HCT116 (cell line): ENCODE data around the gene FOXC2. TPM values are rescaled to one million over a fixed set of nuclear protein-coding genes. Genes with fewer than 3 reads are reported as not detected.

Experiments
- ATAC-seq: fragments of 200-7000 bp; cut with Tn5 transposase; 2 replicates; pipeline ENCODE4 v1.9.1; 2020; ENCODE audit warnings: mild to moderate bottlenecking, moderate library complexity
- BruUV-seq: library from RNA; stranded (reverse); fragments of 400-500 nt; replicated peaks from 2 replicates; lab custom pipeline; 2021; lab: Mats Ljungman, UMichigan
- CTCF ChIA-PET: fragments of 300-600 bp; sonication (Branson Sonifier 250); formaldehyde crosslinking; loops from one replicate; lab custom pipeline; 2021; ENCODE audit warnings: antibody characterized with exemption; lab: Charles Lee
- POLR2A ChIA-PET: fragments of 300-600, 350-600 bp; sonication (Branson Sonifier 250); formaldehyde crosslinking; loops from one replicate; lab custom pipeline; 2021; ENCODE audit warnings: antibody characterized with exemption; lab: Charles Lee
- RAD21 ChIA-PET, 2 experiments: fragments of 300-600 bp; sonication (Branson Sonifier 250); formaldehyde crosslinking; loops; one replicate each; lab custom pipeline; 2023; ENCODE audit warnings: low total read pairs in 2 of 2; ENCODE audit not compliant: uncharacterized antibody in 2 of 2, unreplicated experiment in 2 of 2, low non-redundant PET in 1 of 2; lab: Charles Lee
- DNase-seq: peaks from one replicate; pipeline ENCODE4 v3.0.0-alpha.2; 2010; ENCODE audit warnings: low read depth, low spot score
- H2AFZ ChIP-seq: fragments of 200-600 bp; shearing (Covaris generic), sonication (generic); 2 replicates; pipeline ENCODE4 v1.6.1; 2017; ENCODE audit warnings: low read depth, mixed run types, mixed read lengths, antibody characterized with exemption, low read length; ENCODE audit not compliant: poor library complexity, severe bottlenecking
- H3K27ac ChIP-seq: 2 replicates; pipeline ENCODE4 v1.5.1; 2012; ENCODE audit warnings: low read depth, low read length
- H3K27me3 ChIP-seq: fragments of 200-600 bp; sonication (generic); 2 replicates; pipeline ENCODE4 v1.6.1; 2016; ENCODE audit warnings: mixed run types, low read length, mixed read lengths; ENCODE audit not compliant: insufficient read depth
- H3K36me3 ChIP-seq, 2 experiments: fragments of 200-500 bp in 1 of 2; fragments of 200-600 bp in 1 of 2; sonication (Bioruptor generic) in 1 of 2; sonication (generic) in 1 of 2; 2 replicates each; pipeline versions ENCODE4 v1.5.1 to v1.6.1; 2014 to 2016; ENCODE audit warnings: low read length in 2 of 2, inconsistent platforms in 1 of 2, mixed read lengths in 1 of 2, mixed run types in 1 of 2; ENCODE audit not compliant: insufficient read depth in 2 of 2, control insufficient read depth in 1 of 2
- H3K4me1 ChIP-seq, 2 experiments: fragments of 200-600 bp in 1 of 2; sonication (generic) in 1 of 2; 2 replicates each; pipeline versions ENCODE4 v1.5.1 to v1.6.1; 2012 to 2017; ENCODE audit warnings: low read length in 2 of 2, inconsistent platforms in 1 of 2, mild to moderate bottlenecking in 1 of 2, mixed read lengths in 1 of 2, mixed run types in 1 of 2, moderate library complexity in 1 of 2; ENCODE audit not compliant: insufficient read depth in 2 of 2, control insufficient read depth in 1 of 2
- H3K4me2 ChIP-seq: fragments of 200-600 bp; sonication (generic); 2 replicates; pipeline ENCODE4 v1.6.1; 2017; ENCODE audit warnings: mixed run types, low read length, mixed read lengths
- H3K4me3 ChIP-seq, 2 experiments: fragments of 200-600 bp in 1 of 2; sonication (generic) in 1 of 2; replicated peaks in 1 of 2; 2 replicates each; pipeline ENCODE4 v1.5.1; 2011 to 2016; ENCODE audit warnings: low read length in 2 of 2, control low read depth in 1 of 2, low read depth in 1 of 2, mild to moderate bottlenecking in 1 of 2, mixed read lengths in 1 of 2, mixed run types in 1 of 2
- H3K79me2 ChIP-seq: fragments of 200-600 bp; sonication (generic); 2 replicates; pipeline ENCODE4 v1.6.1; 2017; ENCODE audit warnings: mild to moderate bottlenecking, mixed run types, low read length, moderate library complexity, mixed read lengths; ENCODE audit not compliant: insufficient read depth
- H3K9ac ChIP-seq: fragments of 200-600 bp; sonication (generic); 2 replicates; pipeline ENCODE4 v1.6.1; 2016; ENCODE audit warnings: low read length, mixed read lengths
- H3K9me2 ChIP-seq: fragments of 200-600 bp; sonication (generic), shearing (Covaris generic); 2 replicates; pipeline ENCODE4 v1.6.1; 2017; ENCODE audit warnings: mixed run types, mild to moderate bottlenecking, moderate library complexity; ENCODE audit not compliant: insufficient read depth
- H3K9me3 ChIP-seq, 2 experiments: fragments of 200-500 bp in 1 of 2; fragments of 200-600 bp in 1 of 2; sonication (Bioruptor generic) in 1 of 2; sonication (generic) in 1 of 2; 2 replicates each; pipeline ENCODE4 v1.6.1; 2014 to 2017; ENCODE audit warnings: low read length in 2 of 2, mixed read lengths in 2 of 2, inconsistent platforms in 1 of 2, low read depth in 1 of 2, mild to moderate bottlenecking in 1 of 2, mixed run types in 1 of 2, moderate library complexity in 1 of 2; ENCODE audit not compliant: control insufficient read depth in 1 of 2, insufficient read depth in 1 of 2
- H4K20me1 ChIP-seq: fragments of 200-600 bp; sonication (generic), shearing (Covaris generic); 2 replicates; pipeline ENCODE4 v1.6.1; 2017; ENCODE audit warnings: mixed run types, mild to moderate bottlenecking, moderate library complexity; ENCODE audit not compliant: insufficient read depth
- CBX3 ChIP-seq: IDR thresholded peaks from 2 replicates; pipeline ENCODE4 v1.6.1; 2012; ENCODE audit warnings: low read depth
- CEBPB ChIP-seq: IDR thresholded peaks from 2 replicates; pipeline ENCODE4 v1.6.1; 2012; ENCODE audit warnings: low read depth
- EGR1 ChIP-seq: IDR thresholded peaks from 2 replicates; pipeline ENCODE4 v1.6.1; 2012; ENCODE audit warnings: low read depth
- ELF1 ChIP-seq: IDR thresholded peaks from 2 replicates; pipeline ENCODE4 v1.6.1; 2012; ENCODE audit warnings: low read depth, borderline replicate concordance
- EZH2 ChIP-seq: fragments of 200-600 bp; sonication (generic); IDR thresholded peaks from 2 replicates; pipeline ENCODE4 v1.6.1; 2017; ENCODE audit warnings: antibody characterized with exemption, mixed run types
- FOSL1 ChIP-seq: IDR thresholded peaks from 2 replicates; pipeline ENCODE4 v1.6.1; 2012; ENCODE audit warnings: low read depth
- JUND ChIP-seq: IDR thresholded peaks from 2 replicates; pipeline ENCODE4 v1.6.1; 2012
- POLR2A ChIP-seq: IDR thresholded peaks from 2 replicates; pipeline ENCODE4 v1.7.0; 2011; ENCODE audit warnings: borderline replicate concordance; ENCODE audit not compliant: insufficient read depth, insufficient read length; ENCODE audit errors: extremely low read depth
- POLR2AphosphoS5 ChIP-seq: IDR thresholded peaks from 2 replicates; pipeline ENCODE4 v1.6.1; 2011; ENCODE audit warnings: mild to moderate bottlenecking, low read depth, low read length, moderate library complexity
- SIN3A ChIP-seq: IDR thresholded peaks from 2 replicates; pipeline ENCODE4 v1.6.1; 2012; ENCODE audit warnings: low read depth
- SRF ChIP-seq: IDR thresholded peaks from 2 replicates; pipeline ENCODE4 v1.6.1; 2012; ENCODE audit warnings: low read depth
- TCF7L2 ChIP-seq: IDR thresholded peaks from 2 replicates; pipeline ENCODE4 v1.7.0; 2011; ENCODE audit warnings: borderline replicate concordance, inconsistent platforms; ENCODE audit not compliant: insufficient read depth, insufficient read length; ENCODE audit errors: extremely low read depth
- YY1 ChIP-seq: IDR thresholded peaks from 2 replicates; pipeline ENCODE4 v1.6.1; 2011; ENCODE audit warnings: low read length, low read depth, moderate library complexity, mild to moderate bottlenecking; ENCODE audit not compliant: insufficient replicate concordance; ENCODE audit errors: extremely low read depth
- ZFX ChIP-seq: fragments of 450-650 bp; IDR thresholded peaks from 2 replicates; pipeline ENCODE4 v1.6.1; 2017
- ZNF274 ChIP-seq: fragments of 200-500 bp; sonication (Bioruptor generic); IDR thresholded peaks from 2 replicates; pipeline ENCODE4 v1.6.1; 2014; ENCODE audit warnings: mild to moderate bottlenecking, low read depth, low read length, inconsistent platforms
- intact Hi-C: fragments of 100-400 bp; cut with micrococcal nuclease; formaldehyde crosslinking; loops from 2 replicates; pipeline ENCODE4 v1.10.0; 2022
- total RNA-seq: library from RNA; stranded (reverse); gene quantifications from one replicate; pipeline ENCODE4 v1.2.1, GENCODE V29; 2021; ENCODE audit not compliant: unreplicated experiment
- TF ChIP-seq, protein P1 (sequence below): IDR thresholded peaks from 2 replicates; pipeline ENCODE4 v1.6.1; 2011; ENCODE audit warnings: mild to moderate bottlenecking, low read length, moderate library complexity; ENCODE audit not compliant: insufficient replicate concordance; ENCODE audit errors: extremely low read depth
- TF ChIP-seq, protein P2 (sequence below), 3 experiments: fragments of 200-600 bp in 1 of 3; sonication (generic) in 1 of 3; IDR thresholded peaks in 2 of 3; conservative IDR thresholded peaks in 1 of 3; 2 replicates each; pipeline ENCODE4 v1.5.1; 2012 to 2017; ENCODE audit warnings: low read depth in 2 of 3, low read length in 2 of 3, antibody characterized with exemption in 1 of 3, borderline replicate concordance in 1 of 3, control low read depth in 1 of 3, mild to moderate bottlenecking in 1 of 3, mixed read lengths in 1 of 3, mixed run types in 1 of 3, moderate library complexity in 1 of 3; ENCODE audit not compliant: insufficient read depth in 1 of 3
- TF ChIP-seq, protein P3 (sequence below): IDR thresholded peaks from 2 replicates; pipeline ENCODE4 v1.6.1; 2012
- TF ChIP-seq, protein P4 (sequence below): IDR thresholded peaks from 2 replicates; pipeline ENCODE4 v1.6.1; 2012
- TF ChIP-seq, protein P5 (sequence below): IDR thresholded peaks from 2 replicates; pipeline ENCODE4 v1.6.1; 2012; ENCODE audit warnings: low read depth

The FOXC2 gene
- total RNA-seq, 1 experiment from 2014 or later, result 0.22 TPM

DNA sequence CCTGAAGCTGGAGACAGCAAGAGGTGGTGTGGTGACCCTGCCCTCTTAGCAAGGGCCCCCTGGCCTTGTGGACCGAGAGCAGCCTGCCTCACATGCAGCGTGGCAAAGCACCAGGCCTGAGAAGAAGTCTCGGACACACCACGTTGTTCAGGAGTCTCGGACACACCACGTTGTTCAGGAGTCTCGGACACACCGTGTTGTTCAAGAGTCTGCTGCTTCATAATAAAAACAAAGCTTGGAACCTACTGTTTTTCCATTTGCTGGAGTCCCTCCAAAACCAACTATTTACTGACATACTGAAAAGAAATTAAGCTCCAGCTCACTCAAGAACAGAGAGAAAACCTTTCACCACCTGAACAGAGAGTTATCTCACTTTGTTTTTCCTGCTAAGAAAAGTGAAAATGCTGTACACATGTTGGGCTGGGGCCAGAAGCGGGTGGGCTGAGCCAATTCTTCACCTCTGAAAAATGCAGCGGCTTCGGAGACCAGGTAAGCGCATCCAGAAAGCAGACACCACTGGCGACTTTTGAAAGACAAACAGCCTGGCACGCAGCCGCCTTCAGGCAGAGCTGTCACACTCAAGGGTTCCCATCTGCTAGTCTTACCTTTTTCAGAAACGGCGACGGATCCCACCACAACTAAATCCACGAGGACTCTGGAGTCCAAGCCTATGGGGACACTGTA is 20.5 kb upstream of the FOXC2 start:
- no peaks in the 10 kb centered on the region for H3K4me1 ChIP-seq
- TF ChIP-seq, protein P1, sequence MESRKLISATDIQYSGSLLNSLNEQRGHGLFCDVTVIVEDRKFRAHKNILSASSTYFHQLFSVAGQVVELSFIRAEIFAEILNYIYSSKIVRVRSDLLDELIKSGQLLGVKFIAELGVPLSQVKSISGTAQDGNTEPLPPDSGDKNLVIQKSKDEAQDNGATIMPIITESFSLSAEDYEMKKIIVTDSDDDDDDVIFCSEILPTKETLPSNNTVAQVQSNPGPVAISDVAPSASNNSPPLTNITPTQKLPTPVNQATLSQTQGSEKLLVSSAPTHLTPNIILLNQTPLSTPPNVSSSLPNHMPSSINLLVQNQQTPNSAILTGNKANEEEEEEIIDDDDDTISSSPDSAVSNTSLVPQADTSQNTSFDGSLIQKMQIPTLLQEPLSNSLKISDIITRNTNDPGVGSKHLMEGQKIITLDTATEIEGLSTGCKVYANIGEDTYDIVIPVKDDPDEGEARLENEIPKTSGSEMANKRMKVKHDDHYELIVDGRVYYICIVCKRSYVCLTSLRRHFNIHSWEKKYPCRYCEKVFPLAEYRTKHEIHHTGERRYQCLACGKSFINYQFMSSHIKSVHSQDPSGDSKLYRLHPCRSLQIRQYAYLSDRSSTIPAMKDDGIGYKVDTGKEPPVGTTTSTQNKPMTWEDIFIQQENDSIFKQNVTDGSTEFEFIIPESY, result no peak
- TF ChIP-seq SRF (no peak), YY1 (no peak), ZFX (no peak), FOSL1 (no peak), POLR2AphosphoS5 (no peak), SIN3A (no peak), POLR2A (no peak), EZH2 (no peak), ZNF274 (no peak), JUND (no peak), EGR1 (no peak), ELF1 (no peak), CBX3 (no peak), CEBPB (no peak), TCF7L2 (no peak)
- TF ChIP-seq, protein P2, sequence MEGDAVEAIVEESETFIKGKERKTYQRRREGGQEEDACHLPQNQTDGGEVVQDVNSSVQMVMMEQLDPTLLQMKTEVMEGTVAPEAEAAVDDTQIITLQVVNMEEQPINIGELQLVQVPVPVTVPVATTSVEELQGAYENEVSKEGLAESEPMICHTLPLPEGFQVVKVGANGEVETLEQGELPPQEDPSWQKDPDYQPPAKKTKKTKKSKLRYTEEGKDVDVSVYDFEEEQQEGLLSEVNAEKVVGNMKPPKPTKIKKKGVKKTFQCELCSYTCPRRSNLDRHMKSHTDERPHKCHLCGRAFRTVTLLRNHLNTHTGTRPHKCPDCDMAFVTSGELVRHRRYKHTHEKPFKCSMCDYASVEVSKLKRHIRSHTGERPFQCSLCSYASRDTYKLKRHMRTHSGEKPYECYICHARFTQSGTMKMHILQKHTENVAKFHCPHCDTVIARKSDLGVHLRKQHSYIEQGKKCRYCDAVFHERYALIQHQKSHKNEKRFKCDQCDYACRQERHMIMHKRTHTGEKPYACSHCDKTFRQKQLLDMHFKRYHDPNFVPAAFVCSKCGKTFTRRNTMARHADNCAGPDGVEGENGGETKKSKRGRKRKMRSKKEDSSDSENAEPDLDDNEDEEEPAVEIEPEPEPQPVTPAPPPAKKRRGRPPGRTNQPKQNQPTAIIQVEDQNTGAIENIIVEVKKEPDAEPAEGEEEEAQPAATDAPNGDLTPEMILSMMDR (IDR thresholded peaks at IDR 0.05 in 2 of 3, conservative IDR thresholded peaks at IDR 0.05 in 1 of 3; ENCODE audit: borderline replicate concordance in 1 of 3, insufficient read depth in 1 of 3, low read depth in 2 of 3, low read length in 2 of 3), result no peak
- TF ChIP-seq, protein P3, sequence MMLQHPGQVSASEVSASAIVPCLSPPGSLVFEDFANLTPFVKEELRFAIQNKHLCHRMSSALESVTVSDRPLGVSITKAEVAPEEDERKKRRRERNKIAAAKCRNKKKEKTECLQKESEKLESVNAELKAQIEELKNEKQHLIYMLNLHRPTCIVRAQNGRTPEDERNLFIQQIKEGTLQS, result no peak
- TF ChIP-seq, protein P4, sequence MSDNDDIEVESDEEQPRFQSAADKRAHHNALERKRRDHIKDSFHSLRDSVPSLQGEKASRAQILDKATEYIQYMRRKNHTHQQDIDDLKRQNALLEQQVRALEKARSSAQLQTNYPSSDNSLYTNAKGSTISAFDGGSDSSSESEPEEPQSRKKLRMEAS, result no peak
- TF ChIP-seq, protein P5, sequence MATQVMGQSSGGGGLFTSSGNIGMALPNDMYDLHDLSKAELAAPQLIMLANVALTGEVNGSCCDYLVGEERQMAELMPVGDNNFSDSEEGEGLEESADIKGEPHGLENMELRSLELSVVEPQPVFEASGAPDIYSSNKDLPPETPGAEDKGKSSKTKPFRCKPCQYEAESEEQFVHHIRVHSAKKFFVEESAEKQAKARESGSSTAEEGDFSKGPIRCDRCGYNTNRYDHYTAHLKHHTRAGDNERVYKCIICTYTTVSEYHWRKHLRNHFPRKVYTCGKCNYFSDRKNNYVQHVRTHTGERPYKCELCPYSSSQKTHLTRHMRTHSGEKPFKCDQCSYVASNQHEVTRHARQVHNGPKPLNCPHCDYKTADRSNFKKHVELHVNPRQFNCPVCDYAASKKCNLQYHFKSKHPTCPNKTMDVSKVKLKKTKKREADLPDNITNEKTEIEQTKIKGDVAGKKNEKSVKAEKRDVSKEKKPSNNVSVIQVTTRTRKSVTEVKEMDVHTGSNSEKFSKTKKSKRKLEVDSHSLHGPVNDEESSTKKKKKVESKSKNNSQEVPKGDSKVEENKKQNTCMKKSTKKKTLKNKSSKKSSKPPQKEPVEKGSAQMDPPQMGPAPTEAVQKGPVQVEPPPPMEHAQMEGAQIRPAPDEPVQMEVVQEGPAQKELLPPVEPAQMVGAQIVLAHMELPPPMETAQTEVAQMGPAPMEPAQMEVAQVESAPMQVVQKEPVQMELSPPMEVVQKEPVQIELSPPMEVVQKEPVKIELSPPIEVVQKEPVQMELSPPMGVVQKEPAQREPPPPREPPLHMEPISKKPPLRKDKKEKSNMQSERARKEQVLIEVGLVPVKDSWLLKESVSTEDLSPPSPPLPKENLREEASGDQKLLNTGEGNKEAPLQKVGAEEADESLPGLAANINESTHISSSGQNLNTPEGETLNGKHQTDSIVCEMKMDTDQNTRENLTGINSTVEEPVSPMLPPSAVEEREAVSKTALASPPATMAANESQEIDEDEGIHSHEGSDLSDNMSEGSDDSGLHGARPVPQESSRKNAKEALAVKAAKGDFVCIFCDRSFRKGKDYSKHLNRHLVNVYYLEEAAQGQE, result no peak
- TF ChIP-seq, all 23 proteins: peak for 0
- H4K20me1 ChIP-seq, result no peaks in the 10 kb centered on the region
- H3K4me3 ChIP-seq, result no peak overlapping the region
- H3K9me3 ChIP-seq, result no peaks in the 10 kb centered on the region
- RAD21 ChIA-PET, result no interaction called here
- ATAC-seq (no peak), DNase-seq (no peak)
- no peaks in the 10 kb centered on the region for H3K9me2 ChIP-seq
- H3K79me2 ChIP-seq, result no peaks in the 10 kb centered on the region
- no peak overlapping the region for H2AFZ ChIP-seq
- no peak overlapping the region for H3K4me2 ChIP-seq
- no TSS peak for BruUV-seq
- no peak overlapping the region for H3K9ac ChIP-seq
- H3K27ac ChIP-seq, result no peak overlapping the region
- H3K27me3 ChIP-seq, result no peaks in the 10 kb centered on the region
- intact Hi-C loops, result no loop called here
- H3K36me3 ChIP-seq, result peaks cover 27 to 41% of the 10 kb centered on the region in 2 experiments; a peak in 3 of 4 replicates
- POLR2A ChIA-PET, result no interaction called here
- CTCF ChIA-PET, result no interaction called here
